NCI-H1436 (cell line): ENCODE data around the gene ADAR.

Source experiments
- DNase-seq: peaks from one replicate; lab custom pipeline; 2025; lab: John Stamatoyannopoulos, UW

Gene ADAR

DNA sequence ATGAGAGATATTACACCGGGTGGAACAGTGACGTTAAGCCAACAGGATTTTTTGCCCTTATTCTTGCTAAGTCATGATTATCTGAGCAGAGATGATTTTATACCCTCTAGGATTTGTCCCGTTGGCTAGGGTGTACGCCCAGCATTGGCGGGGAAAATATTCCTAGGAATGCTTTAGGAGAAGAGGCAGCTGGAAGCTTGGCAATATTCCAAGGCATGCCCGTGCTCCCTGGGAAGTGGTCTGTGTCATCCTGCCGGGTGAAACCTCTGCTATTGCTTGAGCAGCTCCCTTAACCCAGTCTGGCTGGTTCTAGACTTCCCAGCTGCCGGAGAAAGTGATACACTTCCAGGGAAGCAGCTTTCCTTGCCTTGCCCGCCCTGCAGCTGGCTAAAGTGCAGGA lies 24.2 kb downstream of the ADAR start:
- DNase-seq, result no peak

DNA sequence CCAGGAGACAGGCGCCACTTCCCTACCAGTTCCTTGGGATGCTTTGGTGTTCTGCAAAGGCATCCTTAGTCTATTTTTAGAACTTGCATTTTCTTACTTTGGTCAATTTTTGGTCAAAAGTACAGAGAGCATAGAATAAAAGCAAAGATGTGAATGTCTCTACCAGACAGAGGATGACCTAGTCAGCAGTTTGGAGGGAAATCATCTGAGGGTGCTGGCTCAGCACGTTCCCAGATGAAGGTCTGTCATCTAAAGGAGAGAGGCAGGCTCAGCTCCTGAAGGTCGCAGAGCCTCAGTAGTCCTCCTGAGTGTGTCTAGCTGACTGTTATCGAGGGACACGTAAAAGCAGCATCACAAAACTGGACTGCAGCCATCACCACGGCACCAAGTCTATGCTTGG lies 25.1 kb downstream of the ADAR start:
- no peak for DNase-seq

- no peak for DNase-seq
These were observed 26.2 kb downstream of the ADAR start for GRCh38 chr1:154581766-154582165.

- no peak for DNase-seq
These were observed 28.6 kb downstream of the ADAR start for GRCh38 chr1:154579374-154579773.

GRCh38 chr1:154578058-154578418 lies 29.9 kb downstream of the ADAR start:
- DNase-seq, result no peak

- DNase-seq, result no peak
These were observed 30.5 kb downstream of the ADAR start for GRCh38 chr1:154577346-154578057.

- no peak for DNase-seq
These were observed 31.9 kb downstream of the ADAR start for GRCh38 chr1:154575951-154576566.

DNA sequence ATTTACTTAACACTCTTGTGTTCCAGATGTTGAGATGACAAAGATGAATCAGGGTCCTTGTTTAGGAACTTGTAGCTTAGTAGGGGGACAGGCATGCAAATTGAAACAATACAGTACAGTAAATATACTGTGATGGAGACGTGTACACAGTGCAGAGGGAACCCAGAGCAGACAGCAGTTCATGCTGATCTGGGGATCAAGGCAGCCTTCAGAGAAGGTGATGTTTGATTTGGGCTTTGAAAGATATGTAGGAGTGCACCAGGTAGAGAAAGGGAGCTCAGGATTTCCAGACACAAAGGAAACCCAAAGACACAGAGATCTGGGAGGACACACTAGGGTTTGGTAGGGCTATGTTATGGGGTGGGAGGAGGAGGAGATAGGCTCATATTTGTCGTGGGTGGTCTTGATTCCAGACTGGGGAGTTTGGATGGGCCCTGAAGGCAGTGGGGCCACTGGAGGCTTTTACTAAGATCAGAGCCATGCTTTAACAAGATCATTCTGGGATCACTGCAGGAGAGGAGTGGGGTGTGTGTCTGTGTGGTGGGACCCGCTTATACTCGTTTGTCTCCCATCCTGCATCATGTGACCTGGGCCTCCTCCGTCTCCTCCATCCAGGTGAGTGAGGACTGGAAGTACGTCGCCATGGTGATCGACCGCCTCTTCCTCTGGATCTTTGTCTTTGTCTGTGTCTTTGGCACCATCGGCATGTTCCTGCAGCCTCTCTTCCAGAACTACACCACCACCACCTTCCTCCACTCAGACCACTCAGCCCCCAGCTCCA lies 32.6 kb downstream of the ADAR start:
- no peak for DNase-seq

- no peak for DNase-seq
These were observed 33.3 kb downstream of the ADAR start for GRCh38 chr1:154574716-154575115.

DNA sequence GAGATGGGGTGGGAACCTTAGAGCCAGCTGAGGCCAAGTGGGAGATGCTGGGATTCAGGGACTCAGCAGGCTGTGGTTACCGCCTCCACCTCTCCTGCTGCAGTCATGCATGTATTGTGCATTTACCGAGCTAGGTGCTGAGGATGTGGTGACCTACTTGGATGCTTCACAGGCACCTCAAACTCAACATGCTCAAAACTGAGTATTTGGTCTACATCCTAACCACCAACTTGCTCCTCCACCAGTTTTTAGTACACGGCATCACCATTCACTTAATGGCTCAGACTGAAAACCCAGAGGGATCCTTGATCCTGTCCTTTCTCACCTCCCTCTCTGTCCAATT lies 34.8 kb downstream of the ADAR start:
- DNase-seq, result no peak

DNA sequence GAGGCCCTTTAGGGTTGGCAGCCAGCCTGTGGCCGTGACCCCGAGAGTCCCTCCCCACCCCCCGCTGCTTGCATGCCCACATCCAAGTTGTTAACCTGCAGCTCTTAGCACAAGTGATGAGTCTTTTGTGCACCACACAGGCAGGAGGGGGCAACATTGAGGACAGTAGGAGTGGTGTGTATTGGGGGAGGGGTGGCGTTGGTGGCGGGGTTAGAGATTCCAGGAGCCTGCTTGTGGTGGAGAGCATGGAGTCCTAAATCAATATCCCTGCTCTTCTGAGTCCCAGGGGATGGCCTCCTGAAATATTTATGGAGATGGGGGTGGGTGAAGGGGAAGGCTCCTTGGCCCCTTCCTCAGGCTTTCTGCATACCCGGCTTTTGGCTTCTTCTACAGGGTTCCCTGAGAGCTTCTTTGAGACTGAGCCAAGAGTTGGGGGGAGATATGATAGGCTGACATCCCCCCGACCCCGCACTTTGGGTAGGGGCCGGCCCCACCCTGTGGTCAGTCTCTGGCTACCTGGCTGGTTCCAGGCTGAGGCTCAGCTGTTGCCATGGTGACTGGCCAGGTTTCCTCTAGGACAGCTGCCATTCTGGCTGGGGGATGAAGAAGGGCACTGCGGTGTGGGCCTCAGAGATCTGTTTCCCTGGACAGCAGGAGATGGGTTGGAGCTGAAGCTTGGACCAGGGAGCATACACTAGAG lies 35.4 kb downstream of the ADAR start:
- DNase-seq, result no peak

- DNase-seq, result no peak
These were observed 36.1 kb downstream of the ADAR start for GRCh38 chr1:154571964-154572288.

- no peak for DNase-seq
These were observed 36.6 kb downstream of the ADAR start for GRCh38 chr1:154571244-154571963.

GRCh38 chr1:154568157-154568815 lies 39.7 kb downstream of the ADAR start:
- DNase-seq, result no peak

GRCh38 chr1:154567386-154568156 lies 40.4 kb downstream of the ADAR start, which contains the start of gene CHRNB2:
CHRNB2 (plus strand) TSS chr1:154567778; CDS start chr1:154568045, 267 bp downstream.
- DNase-seq, result peak; percentile 61

DNA sequence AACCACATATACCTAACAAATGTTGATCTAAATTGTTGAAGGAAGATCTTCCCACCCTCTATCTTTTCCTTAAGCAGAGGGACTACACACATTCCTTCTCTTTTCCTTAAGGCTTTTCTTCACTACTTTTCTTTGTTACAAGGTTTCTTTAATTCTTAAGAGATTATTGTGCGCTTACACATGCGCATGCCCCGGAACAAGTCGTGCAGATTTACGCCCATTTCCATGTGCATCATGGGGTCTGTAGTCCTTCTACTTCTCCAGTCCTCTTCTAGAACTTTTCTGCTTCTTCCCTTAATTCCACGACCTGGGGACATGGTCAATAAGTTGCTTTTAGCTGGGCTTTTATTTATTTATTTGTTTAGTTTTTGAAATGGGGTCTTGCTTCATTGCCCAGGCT lies 42.1 kb downstream of the ADAR start:
- no peak for DNase-seq

DNA sequence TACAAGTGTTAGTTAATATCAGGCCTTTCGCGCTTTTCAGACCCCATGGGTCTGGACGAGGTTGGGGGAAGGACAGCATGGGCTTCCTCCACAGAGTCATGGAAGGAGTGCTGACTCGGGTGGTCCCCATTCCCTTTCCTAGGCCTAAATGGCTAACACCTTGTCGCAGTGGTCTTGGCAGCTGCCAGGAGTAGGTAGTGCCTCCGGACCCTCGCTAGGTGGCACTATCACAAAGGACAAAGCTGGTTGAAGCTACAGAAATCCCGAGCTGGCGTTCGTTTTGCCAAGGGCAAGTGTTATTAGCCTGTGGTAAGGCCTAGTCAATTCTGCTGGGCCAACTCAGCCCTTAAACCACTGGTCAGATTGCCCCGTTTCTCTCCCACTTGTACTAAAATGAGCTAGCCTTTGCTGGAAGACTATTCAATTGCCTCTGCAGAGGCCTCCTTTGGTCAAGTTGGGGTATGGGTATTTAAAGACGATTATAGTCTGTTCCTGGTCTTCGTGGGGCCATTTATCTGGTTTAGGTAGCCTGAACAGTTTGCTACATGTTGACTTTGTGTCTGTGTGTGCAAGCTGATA lies 48.4 kb downstream of the ADAR start:
- peak; percentile 87 for DNase-seq

- DNase-seq, result peak; percentile 98
These were observed 49.1 kb downstream of the ADAR start for GRCh38 chr1:154558720-154559465.

GRCh38 chr1:154557939-154558719 lies 49.9 kb downstream of the ADAR start, which contains the start of gene UBE2Q1:
UBE2Q1 (minus strand) TSS chr1:154558662; CDS start chr1:154558553, 109 bp downstream.
- no peak for DNase-seq
